B cell (primary cell): ENCODE data around the gene NFATC2.

ENCODE experiments used
- CTCF ChIP-seq: fragments of 200-600 bp; IDR thresholded peaks from one replicate; pipeline ENCODE4 v1.8.0; 2022; ENCODE audit warnings: antibody characterized with exemption, mild to moderate bottlenecking
- EZH2 ChIP-seq: IDR thresholded peaks from 2 replicates; pipeline ENCODE4 v1.6.1; 2012; ENCODE audit warnings: borderline replicate concordance, low read depth, mild to moderate bottlenecking, moderate library complexity, low read length; ENCODE audit not compliant: insufficient read depth, poor library complexity, severe bottlenecking

- TF ChIP-seq CTCF (no peak), EZH2 (no peak)
Measured at GRCh38 chr20:51491393-51491792, 51.1 kb downstream of the NFATC2 start.
